GM12878 (cell line): ENCODE data around the gene KCNRG. TPM values are rescaled to one million over a fixed set of nuclear protein-coding genes. Genes with fewer than 3 reads are reported as not detected.

Experiments used
- ATAC-seq: fragments of 200-7000 bp; cut with Tn5 transposase; 3 replicates; pipeline ENCODE4 v1.9.1; 2020; ENCODE audit warnings: mild to moderate bottlenecking, moderate library complexity
- BruUV-seq: library from RNA; stranded (reverse); fragments of 400-500 nt; replicated peaks from 2 replicates; lab custom pipeline; 2021; lab: Mats Ljungman, UMichigan
- CTCF ChIA-PET: fragments of 300-600 bp; sonication (Branson Sonifier 250); formaldehyde crosslinking; extraction: SDS; loops from one replicate; lab custom pipeline; 2021; ENCODE audit warnings: inconsistent platforms; lab: Yijun Ruan, JAX
- POLR2A ChIA-PET: fragments of 350-600 bp; formaldehyde crosslinking; extraction: SDS; loops from one replicate; lab custom pipeline; 2021; ENCODE audit warnings: inconsistent platforms; lab: Charles Lee
- RAD21 ChIA-PET: fragments of 300-600 bp; sonication (Branson Sonifier 250); formaldehyde crosslinking; loops from one replicate; lab custom pipeline; 2023; ENCODE audit warnings: antibody characterized with exemption; ENCODE audit not compliant: unreplicated experiment; lab: Charles Lee
- SMC1A ChIA-PET: fragments of 300-600 bp; sonication (Branson Sonifier 250); formaldehyde crosslinking; loops from one replicate; lab custom pipeline; 2023; ENCODE audit not compliant: unreplicated experiment, uncharacterized antibody; lab: Charles Lee
- DNase-seq: peaks from one replicate; pipeline ENCODE4 v3.0.0-alpha.2; 2011; ENCODE audit warnings: low read depth, low spot score
- FAIRE-seq: peaks from 3 replicates; lab custom pipeline; 2011; peaks lifted over from hg19 to GRCh38; lab: Jason Lieb, UNC
- H2AFZ ChIP-seq: 2 replicates; pipeline ENCODE4 v1.6.0; 2011; ENCODE audit warnings: low read depth, low read length, control low read depth; ENCODE audit not compliant: control insufficient read depth
- H3K27ac ChIP-seq: 2 replicates; pipeline ENCODE4 v1.5.1; 2011; ENCODE audit warnings: control low read depth; ENCODE audit not compliant: control insufficient read depth, insufficient read depth
- H3K27me3 ChIP-seq, 2 experiments: replicated peaks in 1 of 2; 2 replicates each; pipeline versions ENCODE4 v1.6.0 to v1.6.1; 2011; ENCODE audit warnings: low read length in 1 of 2; ENCODE audit not compliant: control insufficient read depth in 2 of 2, insufficient read depth in 2 of 2
- H3K36me3 ChIP-seq, 2 experiments: 2 replicates each; pipeline ENCODE4 v1.5.1; 2011; ENCODE audit warnings: low read length in 1 of 2; ENCODE audit not compliant: control insufficient read depth in 2 of 2, insufficient read depth in 2 of 2
- H3K4me1 ChIP-seq: 2 replicates; pipeline ENCODE4 v1.6.1; 2011; ENCODE audit warnings: mild to moderate bottlenecking, low read length, moderate library complexity, mixed read lengths; ENCODE audit not compliant: control insufficient read depth, insufficient read depth
- H3K4me2 ChIP-seq: 2 replicates; pipeline ENCODE4 v1.6.0; 2011; ENCODE audit warnings: control low read depth; ENCODE audit not compliant: control insufficient read depth, insufficient read depth
- H3K4me3 ChIP-seq: fragments of 200-600 bp; sonication (generic); 2 replicates; pipeline ENCODE4 v1.5.1; 2016
- H3K79me2 ChIP-seq: 2 replicates; pipeline ENCODE4 v1.6.0; 2011; ENCODE audit warnings: low read length; ENCODE audit not compliant: control insufficient read depth, insufficient read depth
- H3K9ac ChIP-seq: 2 replicates; pipeline ENCODE4 v1.8.0; 2011; ENCODE audit warnings: low read length, control low read depth, mixed read lengths; ENCODE audit not compliant: control insufficient read depth, insufficient read depth
- H3K9me3 ChIP-seq: replicated peaks from 3 replicates; pipeline ENCODE4 v1.5.1; 2011; ENCODE audit warnings: mild to moderate bottlenecking, low read length; ENCODE audit not compliant: control insufficient read depth, insufficient read depth
- H4K20me1 ChIP-seq: 2 replicates; pipeline ENCODE4 v1.6.0; 2011; ENCODE audit not compliant: control insufficient read depth, insufficient read depth
- HCFC1 ChIP-seq: fragments of 150-350 bp; IDR thresholded peaks from 2 replicates; pipeline ENCODE4 v1.6.1; 2014; ENCODE audit warnings: low read length
- JUND ChIP-seq: IDR thresholded peaks from 2 replicates; pipeline ENCODE4 v1.6.1; 2012; ENCODE audit warnings: low read depth, mild to moderate bottlenecking, low read length, improper control_type of control experiment, moderate library complexity
- NR2C2 ChIP-seq: IDR thresholded peaks from 2 replicates; pipeline ENCODE4 v1.6.1; 2011; ENCODE audit warnings: borderline replicate concordance, low read depth; ENCODE audit not compliant: control insufficient read depth, insufficient read length
- NRF1 ChIP-seq: conservative IDR thresholded peaks from 2 replicates; pipeline ENCODE4 v1.6.1; 2011; ENCODE audit warnings: mild to moderate bottlenecking, low read depth, low read length, improper control_type of control experiment
- PAX8 ChIP-seq: fragments of 450-650 bp; IDR thresholded peaks from 2 replicates; pipeline ENCODE4 v1.6.1; 2017; ENCODE audit warnings: mild to moderate bottlenecking, moderate library complexity
- POLR2A ChIP-seq: IDR thresholded peaks from 2 replicates; pipeline ENCODE4 v1.6.1; 2011; ENCODE audit warnings: low read depth, mild to moderate bottlenecking, low read length
- POLR2AphosphoS2 ChIP-seq: IDR thresholded peaks from 2 replicates; pipeline ENCODE4 v1.6.1; 2011; ENCODE audit warnings: low read depth, mild to moderate bottlenecking, low read length, improper control_type of control experiment, moderate library complexity
- SMC3 ChIP-seq: IDR thresholded peaks from 2 replicates; pipeline ENCODE4 v1.6.1; 2011; ENCODE audit warnings: low read length, improper control_type of control experiment, borderline replicate concordance
- SUZ12 ChIP-seq: fragments of 200-600 bp; sonication (generic); IDR thresholded peaks from one replicate; pipeline ENCODE4 v1.6.1; 2018; ENCODE audit warnings: antibody characterized with exemption, mild to moderate bottlenecking; ENCODE audit not compliant: unreplicated experiment
- YBX1 ChIP-seq: fragments of 450-650 bp; IDR thresholded peaks from 2 replicates; pipeline ENCODE4 v1.6.1; 2016; ENCODE audit warnings: antibody characterized with exemption
- WGBS: methylation state at CpG from one replicate; pipeline ENCODE4 v1.1.6; 2016; ENCODE audit warnings: low lambda C conversion rate; ENCODE audit not compliant: insufficient replicate concordance, insufficient coverage; ENCODE audit errors: missing lambda C conversion rate; 5-methylcytosine and 5-hydroxymethylcytosine counted together
- in situ Hi-C: fragments of 300-500 bp; cut with MboI; formaldehyde crosslinking; loops from 9 replicates; pipeline ENCODE4 v1.14.3; 2018; ENCODE audit warnings: mixed read lengths
- intact Hi-C: fragments of 100-400 bp; cut with micrococcal nuclease; formaldehyde crosslinking; loops from one replicate; pipeline ENCODE4 v1.14.2; 2022; ENCODE audit not compliant: unreplicated experiment
- polyA plus RNA-seq, 11 experiments: library from polyadenylated mRNA; depleted of rRNA in 4 of 11; unstranded in 6 of 11; stranded (reverse) in 5 of 11; fragments of >200 nt; fragmentation: Nextera tagmentation in 4 of 11; fragmentation: Illumina TruSeq in 1 of 11; extraction: Ambion mirVana in 4 of 11; extraction: Trizol in 1 of 11; gene quantifications; 1 replicate in 1 of 11; 2 replicates in 10 of 11; pipeline versions ENCODE4 v1.2.1 to v1.2.3, GENCODE V29; 2011 to 2016; ENCODE audit warnings: inconsistent platforms in 2 of 11, missing spikeins in 2 of 11, low read depth in 1 of 11
- total RNA-seq, 4 experiments: library from RNA; depleted of rRNA in 3 of 4; stranded (reverse); fragments of >200 nt in 3 of 4; fragmentation: Illumina TruSeq in 1 of 4; extraction: Trizol in 1 of 4; gene quantifications; 2 replicates each; pipeline versions ENCODE4 v1.2.1 to v1.2.3, GENCODE V29; 2013 to 2021
- TF ChIP-seq, protein P1 (sequence below): IDR thresholded peaks from 2 replicates; pipeline ENCODE4 v1.6.1; 2011; ENCODE audit warnings: mild to moderate bottlenecking, low read depth, low read length, moderate library complexity; ENCODE audit not compliant: insufficient replicate concordance
- TF ChIP-seq, protein P2 (sequence below): fragments of 450-650 bp; IDR thresholded peaks from 2 replicates; pipeline ENCODE4 v1.6.1; 2018; ENCODE audit warnings: borderline replicate concordance, mild to moderate bottlenecking; ENCODE audit not compliant: partially characterized antibody
- TF ChIP-seq, protein P3 (sequence below): fragments of 450-650 bp; IDR thresholded peaks from 2 replicates; pipeline ENCODE4 v1.6.1; 2017; ENCODE audit warnings: low read depth, mild to moderate bottlenecking, moderate library complexity
- TF ChIP-seq, protein P4 (sequence below): fragments of 450-650 bp; IDR thresholded peaks from 2 replicates; pipeline ENCODE4 v1.6.1; 2016; ENCODE audit warnings: mild to moderate bottlenecking

The KCNRG gene
- total and polyA plus RNA-seq, 10 of the 15 experiments (the other 5 are each of a cell fraction or from before 2014, with no cell fraction given) = 0.37 to 1.5 (median 0.58) TPM

DNA sequence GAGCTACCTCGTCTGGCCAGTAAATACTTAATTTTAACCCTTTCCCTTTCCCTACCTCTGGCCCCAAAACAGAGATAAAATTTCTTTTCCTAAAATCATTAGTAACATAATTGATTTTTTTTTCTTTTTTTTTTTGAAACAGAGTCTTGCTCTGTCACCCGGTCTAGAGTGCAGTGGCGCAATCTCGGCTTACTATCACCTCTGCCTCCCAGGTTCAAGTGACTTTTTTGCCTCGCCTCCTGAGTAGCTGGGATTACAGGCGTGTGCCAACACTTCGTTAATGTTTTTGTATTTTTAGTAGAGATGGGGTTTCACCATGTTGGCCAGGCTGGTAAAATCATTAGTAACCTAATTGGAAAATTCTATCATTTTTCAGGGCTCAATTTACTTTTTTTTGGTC, 28.8 kb upstream of the KCNRG start:
- H3K36me3 ChIP-seq = no peaks in the 10 kb centered on the region
- no TSS peak for BruUV-seq
- no peak overlapping the region for H3K27ac ChIP-seq
- RAD21 ChIA-PET = no interaction called here
- 97% methylated on average over 7 of the region's 7 CpGs for WGBS
- TF ChIP-seq SMC3 (no peak), POLR2A (no peak), POLR2AphosphoS2 (no peak), PAX8 (no peak), SUZ12 (no peak), NRF1 (no peak), JUND (no peak), NR2C2 (no peak), YBX1 (no peak), HCFC1 (no peak)
- TF ChIP-seq, protein P1, sequence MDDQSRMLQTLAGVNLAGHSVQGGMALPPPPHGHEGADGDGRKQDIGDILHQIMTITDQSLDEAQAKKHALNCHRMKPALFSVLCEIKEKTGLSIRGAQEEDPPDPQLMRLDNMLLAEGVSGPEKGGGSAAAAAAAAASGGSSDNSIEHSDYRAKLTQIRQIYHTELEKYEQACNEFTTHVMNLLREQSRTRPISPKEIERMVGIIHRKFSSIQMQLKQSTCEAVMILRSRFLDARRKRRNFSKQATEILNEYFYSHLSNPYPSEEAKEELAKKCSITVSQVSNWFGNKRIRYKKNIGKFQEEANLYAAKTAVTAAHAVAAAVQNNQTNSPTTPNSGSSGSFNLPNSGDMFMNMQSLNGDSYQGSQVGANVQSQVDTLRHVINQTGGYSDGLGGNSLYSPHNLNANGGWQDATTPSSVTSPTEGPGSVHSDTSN = no peak
- TF ChIP-seq, protein P2, sequence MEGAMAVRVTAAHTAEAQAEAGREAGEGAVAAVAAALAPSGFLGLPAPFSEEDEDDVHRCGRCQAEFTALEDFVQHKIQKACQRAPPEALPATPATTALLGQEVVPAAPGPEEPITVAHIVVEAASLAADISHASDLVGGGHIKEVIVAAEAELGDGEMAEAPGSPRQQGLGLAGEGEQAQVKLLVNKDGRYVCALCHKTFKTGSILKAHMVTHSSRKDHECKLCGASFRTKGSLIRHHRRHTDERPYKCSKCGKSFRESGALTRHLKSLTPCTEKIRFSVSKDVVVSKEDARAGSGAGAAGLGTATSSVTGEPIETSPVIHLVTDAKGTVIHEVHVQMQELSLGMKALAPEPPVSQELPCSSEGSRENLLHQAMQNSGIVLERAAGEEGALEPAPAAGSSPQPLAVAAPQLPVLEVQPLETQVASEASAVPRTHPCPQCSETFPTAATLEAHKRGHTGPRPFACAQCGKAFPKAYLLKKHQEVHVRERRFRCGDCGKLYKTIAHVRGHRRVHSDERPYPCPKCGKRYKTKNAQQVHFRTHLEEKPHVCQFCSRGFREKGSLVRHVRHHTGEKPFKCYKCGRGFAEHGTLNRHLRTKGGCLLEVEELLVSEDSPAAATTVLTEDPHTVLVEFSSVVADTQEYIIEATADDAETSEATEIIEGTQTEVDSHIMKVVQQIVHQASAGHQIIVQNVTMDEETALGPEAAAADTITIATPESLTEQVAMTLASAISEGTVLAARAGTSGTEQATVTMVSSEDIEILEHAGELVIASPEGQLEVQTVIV = no peak
- TF ChIP-seq, protein P3, sequence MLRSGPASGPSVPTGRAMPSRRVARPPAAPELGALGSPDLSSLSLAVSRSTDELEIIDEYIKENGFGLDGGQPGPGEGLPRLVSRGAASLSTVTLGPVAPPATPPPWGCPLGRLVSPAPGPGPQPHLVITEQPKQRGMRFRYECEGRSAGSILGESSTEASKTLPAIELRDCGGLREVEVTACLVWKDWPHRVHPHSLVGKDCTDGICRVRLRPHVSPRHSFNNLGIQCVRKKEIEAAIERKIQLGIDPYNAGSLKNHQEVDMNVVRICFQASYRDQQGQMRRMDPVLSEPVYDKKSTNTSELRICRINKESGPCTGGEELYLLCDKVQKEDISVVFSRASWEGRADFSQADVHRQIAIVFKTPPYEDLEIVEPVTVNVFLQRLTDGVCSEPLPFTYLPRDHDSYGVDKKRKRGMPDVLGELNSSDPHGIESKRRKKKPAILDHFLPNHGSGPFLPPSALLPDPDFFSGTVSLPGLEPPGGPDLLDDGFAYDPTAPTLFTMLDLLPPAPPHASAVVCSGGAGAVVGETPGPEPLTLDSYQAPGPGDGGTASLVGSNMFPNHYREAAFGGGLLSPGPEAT = no peak
- TF ChIP-seq, protein P4, sequence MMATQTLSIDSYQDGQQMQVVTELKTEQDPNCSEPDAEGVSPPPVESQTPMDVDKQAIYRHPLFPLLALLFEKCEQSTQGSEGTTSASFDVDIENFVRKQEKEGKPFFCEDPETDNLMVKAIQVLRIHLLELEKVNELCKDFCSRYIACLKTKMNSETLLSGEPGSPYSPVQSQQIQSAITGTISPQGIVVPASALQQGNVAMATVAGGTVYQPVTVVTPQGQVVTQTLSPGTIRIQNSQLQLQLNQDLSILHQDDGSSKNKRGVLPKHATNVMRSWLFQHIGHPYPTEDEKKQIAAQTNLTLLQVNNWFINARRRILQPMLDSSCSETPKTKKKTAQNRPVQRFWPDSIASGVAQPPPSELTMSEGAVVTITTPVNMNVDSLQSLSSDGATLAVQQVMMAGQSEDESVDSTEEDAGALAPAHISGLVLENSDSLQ = no peak
- in situ Hi-C loops (no loop called here), intact Hi-C loops (no loop called here)
- H3K4me3 ChIP-seq = no peak overlapping the region
- H3K79me2 ChIP-seq = no peaks in the 10 kb centered on the region
- no peak overlapping the region for H2AFZ ChIP-seq
- H3K27me3 ChIP-seq = no peaks in the 10 kb centered on the region
- CTCF ChIA-PET = interaction anchor here (0.7 kb wide), 1 partner anchor 203 kb away, joined by 4 read pairs; no protein-coding TSS in a partner anchor
- DNase-seq (no peak), FAIRE-seq (no peak), ATAC-seq (no peak)
- H3K9me3 ChIP-seq = no peaks in the 10 kb centered on the region
- POLR2A ChIA-PET = no interaction called here
- H3K4me2 ChIP-seq = no peak overlapping the region
- no peaks in the 10 kb centered on the region for H3K4me1 ChIP-seq
- SMC1A ChIA-PET = interaction anchor here (0.9 to 1.2 kb wide), 2 partner anchors 8 to 30 kb away, joined by 3 read pairs; no protein-coding TSS in a partner anchor
- no peak overlapping the region for H3K9ac ChIP-seq
- no peaks in the 10 kb centered on the region for H4K20me1 ChIP-seq
